Gastrocnemius medialis (tissue), 4 donors: ENCODE results near the gene GRAP. TPM values are rescaled to one million over a fixed set of nuclear protein-coding genes. Genes with fewer than 3 reads are reported as not detected.

Experiments
- ATAC-seq, 2 donors: fragments of 150-250 bp; one replicate each; pipeline ENCODE4 v1.9.1; 2016
- DNase-seq, 2 donors: peaks; one replicate each; pipeline ENCODE4 v3.0.0-alpha.2; 2019
- H3K27ac ChIP-seq, 4 donors: fragments of 200-600 bp; sonication (generic); 1 replicate in 1 of 4; 2 replicates in 3 of 4; pipeline ENCODE4 v1.5.1; 2016 to 2018; ENCODE audit warnings: mild to moderate bottlenecking in 2 of 4, moderate library complexity in 1 of 4
- H3K27me3 ChIP-seq, 3 donors: fragments of 200-600 bp; sonication (generic) in 2 of 3; 1 replicate in 1 of 3; 2 replicates in 2 of 3; pipeline versions ENCODE4 v1.5.1 to v1.6.0; 2016 to 2019; ENCODE audit warnings: mild to moderate bottlenecking in 1 of 3, moderate library complexity in 1 of 3
- H3K36me3 ChIP-seq, 2 donors: fragments of 200-600 bp; sonication (generic) in 1 of 2; one replicate each; pipeline ENCODE4 v1.5.1; 2017 to 2018
- H3K4me1 ChIP-seq, 2 donors: fragments of 200-600 bp; sonication (generic) in 1 of 2; one replicate each; pipeline ENCODE4 v1.5.1; 2016 to 2017; ENCODE audit warnings: mild to moderate bottlenecking in 2 of 2
- H3K4me3 ChIP-seq, 4 donors: fragments of 200-600 bp; sonication (generic) in 3 of 4; 1 replicate in 1 of 4; 2 replicates in 3 of 4; pipeline ENCODE4 v1.5.1; 2016 to 2019; ENCODE audit warnings: mild to moderate bottlenecking in 2 of 4
- H3K9me3 ChIP-seq, 3 donors: fragments of 200-600 bp; sonication (generic) in 2 of 3; 1 replicate in 1 of 3; 2 replicates in 2 of 3; pipeline ENCODE4 v1.5.1; 2016 to 2019
- CTCF ChIP-seq, 5 experiments: fragments of 450-650 bp in 3 of 5; fragments of 200-600 bp in 2 of 5; sonication (generic) in 2 of 5; IDR thresholded peaks in 4 of 5; conservative IDR thresholded peaks in 1 of 5; 1 replicate in 4 of 5; 2 replicates in 1 of 5; pipeline ENCODE4 v1.5.1; 2016 to 2019; ENCODE audit warnings: antibody characterized with exemption in 5 of 5, mild to moderate bottlenecking in 3 of 5, moderate library complexity in 3 of 5
- POLR2A ChIP-seq, 2 donors: fragments of 450-650 bp; IDR thresholded peaks; one replicate each; pipeline ENCODE4 v1.6.1; 2017; ENCODE audit warnings: antibody characterized with exemption in 2 of 2, mild to moderate bottlenecking in 2 of 2, moderate library complexity in 2 of 2
- in situ Hi-C, 4 donors: fragments of 200-750 bp; cut with MboI; loops; one replicate each; pipeline versions ENCODE4 v1.15.0 to v1.8.0; 2017; ENCODE audit warnings: low sequenced_read_pairs in 4 of 4
- intact Hi-C: fragments of 100-400 bp; cut with DNase I; formaldehyde crosslinking; loops from one replicate; pipeline ENCODE4 v1.15.1; 2023; ENCODE audit warnings: low total_unique reads
- total RNA-seq, 4 donors: library from RNA; depleted of rRNA; stranded (reverse); fragments of >200 nt; gene quantifications; one replicate each; pipeline versions ENCODE4 v1.1.0 to v1.2.3, GENCODE V29; 2016

Gene GRAP
- total RNA-seq, 4 donors from 2014 or later = 0.36 to 1.7 (median 0.94) TPM

GRCh38 chr17:19024101-19025078 lies 22.4 kb downstream of the GRAP start:
- in situ Hi-C loops = loop anchor here in 1 of 4 donors (25.0 kb wide), 1 partner anchor 212 kb away; no protein-coding TSS in a partner anchor

GRCh38 chr17:19023209-19023999 lies 23.4 kb downstream of the GRAP start:
- intact Hi-C loops = loop anchor here (5.0 kb wide), 1 partner anchor 56 kb away; no protein-coding TSS in a partner anchor

More at GRCh38 chr17:19024101-19025078, 22.4 kb downstream of the GRAP start:
- Histone ChIP-seq H3K27me3 (no peaks in the 10 kb centered on the region), H3K4me3 (no peak overlapping the region), H3K36me3 (no peaks in the 10 kb centered on the region), H3K4me1 (no peaks in the 10 kb centered on the region), H3K27ac (no peak overlapping the region), H3K9me3 (no peaks in the 10 kb centered on the region)
- ATAC-seq (no peak), DNase-seq (no peak)
- intact Hi-C loops = loop anchor here (5.0 kb wide), 1 partner anchor 57 kb away; no protein-coding TSS in a partner anchor
- TF ChIP-seq CTCF (IDR thresholded peaks at IDR 0.05 in 4 of 5, conservative IDR thresholded peaks at IDR 0.05 in 1 of 5) = no peak
- no peak for TF ChIP-seq POLR2A (IDR thresholded peaks at IDR 0.05)

GRCh38 chr17:19022747-19023146 lies 24.0 kb downstream of the GRAP start:
- intact Hi-C loops (loop anchor here (5.0 kb wide), 1 partner anchor 55 kb away; no protein-coding TSS in a partner anchor), in situ Hi-C loops (loop anchor here in 1 of 4 donors (25.0 kb wide), 1 partner anchor 210 kb away; no protein-coding TSS in a partner anchor)
- no peak overlapping the region for H3K4me3 ChIP-seq
- no peak overlapping the region for H3K27ac ChIP-seq
- ATAC-seq = no peak
- no peaks in the 10 kb centered on the region for H3K4me1 ChIP-seq
- no peak for TF ChIP-seq POLR2A (IDR thresholded peaks at IDR 0.05)
- TF ChIP-seq CTCF (IDR thresholded peaks at IDR 0.05 in 4 of 5, conservative IDR thresholded peaks at IDR 0.05 in 1 of 5) = no peak
- H3K9me3 ChIP-seq = no peaks in the 10 kb centered on the region
- no peaks in the 10 kb centered on the region for H3K36me3 ChIP-seq
- no peaks in the 10 kb centered on the region for H3K27me3 ChIP-seq
- DNase-seq = no peak

More at GRCh38 chr17:19023209-19023999, 23.4 kb downstream of the GRAP start:
- H3K4me3 ChIP-seq = no peak overlapping the region
- H3K36me3 ChIP-seq = no peaks in the 10 kb centered on the region
- ATAC-seq (no peak), DNase-seq (no peak)
- H3K9me3 ChIP-seq = no peaks in the 10 kb centered on the region
- H3K4me1 ChIP-seq = no peaks in the 10 kb centered on the region
- TF ChIP-seq CTCF (IDR thresholded peaks at IDR 0.05 in 4 of 5, conservative IDR thresholded peaks at IDR 0.05 in 1 of 5) = no peak
- no peak for TF ChIP-seq POLR2A (IDR thresholded peaks at IDR 0.05)
- no peak overlapping the region for H3K27ac ChIP-seq
- no peaks in the 10 kb centered on the region for H3K27me3 ChIP-seq
- in situ Hi-C loops = loop anchor here in 1 of 4 donors (25.0 kb wide), 1 partner anchor 211 kb away; no protein-coding TSS in a partner anchor

- intact Hi-C loops = loop anchor here (5.0 kb wide), 1 partner anchor 55 kb away; no protein-coding TSS in a partner anchor
- DNase-seq (no peak), ATAC-seq (no peak)
- Histone ChIP-seq H3K36me3 (no peaks in the 10 kb centered on the region), H3K4me3 (no peak overlapping the region), H3K4me1 (no peaks in the 10 kb centered on the region), H3K9me3 (no peaks in the 10 kb centered on the region), H3K27me3 (no peaks in the 10 kb centered on the region), H3K27ac (no peak overlapping the region)
- TF ChIP-seq CTCF (IDR thresholded peaks at IDR 0.05 in 4 of 5, conservative IDR thresholded peaks at IDR 0.05 in 1 of 5) = no peak
- no peak for TF ChIP-seq POLR2A (IDR thresholded peaks at IDR 0.05)
- in situ Hi-C loops = loop anchor here in 1 of 4 donors (25.0 kb wide), 1 partner anchor 210 kb away; no protein-coding TSS in a partner anchor
These were observed 24.6 kb downstream of the GRAP start for GRCh38 chr17:19022128-19022527.
